GM12874 (cell line): ENCODE results near the gene DDAH2.

Experiments
- TF ChIP-seq, protein P1 (sequence below): IDR thresholded peaks from 2 replicates; pipeline ENCODE4 v1.5.1; 2011; ENCODE audit warnings: low read depth, mild to moderate bottlenecking, control low read depth, low read length, moderate library complexity; ENCODE audit not compliant: insufficient read depth

Gene DDAH2, protein sequence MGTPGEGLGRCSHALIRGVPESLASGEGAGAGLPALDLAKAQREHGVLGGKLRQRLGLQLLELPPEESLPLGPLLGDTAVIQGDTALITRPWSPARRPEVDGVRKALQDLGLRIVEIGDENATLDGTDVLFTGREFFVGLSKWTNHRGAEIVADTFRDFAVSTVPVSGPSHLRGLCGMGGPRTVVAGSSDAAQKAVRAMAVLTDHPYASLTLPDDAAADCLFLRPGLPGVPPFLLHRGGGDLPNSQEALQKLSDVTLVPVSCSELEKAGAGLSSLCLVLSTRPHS

DNA sequence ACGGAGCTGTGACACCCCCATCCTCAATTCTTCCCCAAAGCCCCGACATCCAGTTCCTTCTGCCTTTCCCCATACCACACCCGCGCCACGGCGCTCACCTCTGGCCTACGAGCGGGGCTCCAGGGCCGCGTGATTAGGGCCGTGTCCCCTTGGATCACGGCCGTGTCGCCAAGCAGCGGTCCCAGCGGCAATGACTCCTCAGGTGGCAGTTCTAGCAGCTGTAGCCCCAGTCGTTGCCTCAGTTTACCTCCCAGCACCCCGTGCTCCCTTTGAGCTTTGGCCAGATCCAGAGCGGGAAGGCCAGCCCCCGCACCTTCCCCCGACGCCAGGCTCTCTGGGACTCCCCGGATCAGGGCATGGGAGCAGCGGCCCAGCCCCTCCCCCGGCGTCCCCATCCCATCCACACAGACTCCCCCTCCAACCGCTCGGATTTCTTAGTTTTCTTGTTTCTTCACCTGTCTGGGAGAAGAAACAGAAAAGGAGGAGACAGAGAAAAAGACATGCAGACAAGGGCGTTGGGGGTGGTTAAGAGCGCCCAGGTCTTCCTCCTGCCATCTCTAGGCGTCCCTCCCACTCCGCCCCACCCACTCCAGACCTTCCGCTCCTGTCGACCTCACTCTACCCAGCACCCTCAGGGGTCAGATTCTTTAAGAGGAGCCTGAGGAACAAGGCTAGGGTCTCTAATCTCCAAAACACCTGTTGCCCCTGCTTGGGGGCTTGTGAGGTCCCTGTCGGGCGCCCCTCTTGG lies at the start of gene DDAH2:
Gene DDAH2 (minus strand): TSS at position 533 of the 748 bp plus-strand sequence. CDS start 138 bp downstream, at position 395.
- TF ChIP-seq, protein P1, sequence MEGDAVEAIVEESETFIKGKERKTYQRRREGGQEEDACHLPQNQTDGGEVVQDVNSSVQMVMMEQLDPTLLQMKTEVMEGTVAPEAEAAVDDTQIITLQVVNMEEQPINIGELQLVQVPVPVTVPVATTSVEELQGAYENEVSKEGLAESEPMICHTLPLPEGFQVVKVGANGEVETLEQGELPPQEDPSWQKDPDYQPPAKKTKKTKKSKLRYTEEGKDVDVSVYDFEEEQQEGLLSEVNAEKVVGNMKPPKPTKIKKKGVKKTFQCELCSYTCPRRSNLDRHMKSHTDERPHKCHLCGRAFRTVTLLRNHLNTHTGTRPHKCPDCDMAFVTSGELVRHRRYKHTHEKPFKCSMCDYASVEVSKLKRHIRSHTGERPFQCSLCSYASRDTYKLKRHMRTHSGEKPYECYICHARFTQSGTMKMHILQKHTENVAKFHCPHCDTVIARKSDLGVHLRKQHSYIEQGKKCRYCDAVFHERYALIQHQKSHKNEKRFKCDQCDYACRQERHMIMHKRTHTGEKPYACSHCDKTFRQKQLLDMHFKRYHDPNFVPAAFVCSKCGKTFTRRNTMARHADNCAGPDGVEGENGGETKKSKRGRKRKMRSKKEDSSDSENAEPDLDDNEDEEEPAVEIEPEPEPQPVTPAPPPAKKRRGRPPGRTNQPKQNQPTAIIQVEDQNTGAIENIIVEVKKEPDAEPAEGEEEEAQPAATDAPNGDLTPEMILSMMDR: peak; percentile 84; the same call in 1 of the 2 replicates

DNA sequence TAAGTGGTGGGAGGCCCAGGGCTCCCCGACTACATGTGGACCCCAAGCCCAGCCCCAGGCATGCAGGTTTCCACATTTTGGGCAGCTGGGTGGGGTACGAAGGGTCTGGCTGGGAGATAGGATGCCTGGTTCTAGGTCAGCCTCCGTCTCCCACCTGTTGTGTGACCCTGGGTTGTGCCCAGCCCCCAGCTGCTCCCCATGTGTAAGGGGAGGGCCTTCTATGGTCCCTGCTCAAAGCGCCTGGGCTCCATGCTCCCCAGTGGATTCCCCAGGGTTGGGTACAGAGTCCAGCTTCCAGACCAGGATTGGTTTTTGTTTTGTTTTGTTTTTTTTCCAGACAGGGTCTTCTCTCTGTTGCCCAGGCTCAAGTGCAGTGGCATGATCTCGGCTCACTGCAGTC lies 49.1 kb upstream of the DDAH2 start:
- TF ChIP-seq, protein P1: no peak

DNA sequence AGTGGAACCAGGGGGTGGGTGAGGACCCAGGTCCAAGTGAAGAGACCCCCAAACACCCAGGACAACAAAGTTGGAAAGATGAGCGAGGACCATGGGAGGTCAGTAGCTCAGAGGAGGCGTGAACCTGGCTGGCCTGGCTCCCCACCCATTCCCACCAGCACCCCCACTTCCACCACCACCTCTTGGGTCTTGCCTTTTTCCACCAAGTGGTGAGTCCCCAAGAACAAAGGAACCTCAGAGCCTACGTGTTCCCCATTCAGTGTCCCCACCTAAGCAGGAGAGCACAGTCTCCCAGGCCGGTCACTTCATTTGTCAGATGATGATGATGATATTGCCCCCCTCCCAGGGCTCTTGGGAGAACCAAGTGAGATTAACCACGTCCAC lies 48.6 kb upstream of the DDAH2 start:
- TF ChIP-seq, protein P1: no peak

DNA sequence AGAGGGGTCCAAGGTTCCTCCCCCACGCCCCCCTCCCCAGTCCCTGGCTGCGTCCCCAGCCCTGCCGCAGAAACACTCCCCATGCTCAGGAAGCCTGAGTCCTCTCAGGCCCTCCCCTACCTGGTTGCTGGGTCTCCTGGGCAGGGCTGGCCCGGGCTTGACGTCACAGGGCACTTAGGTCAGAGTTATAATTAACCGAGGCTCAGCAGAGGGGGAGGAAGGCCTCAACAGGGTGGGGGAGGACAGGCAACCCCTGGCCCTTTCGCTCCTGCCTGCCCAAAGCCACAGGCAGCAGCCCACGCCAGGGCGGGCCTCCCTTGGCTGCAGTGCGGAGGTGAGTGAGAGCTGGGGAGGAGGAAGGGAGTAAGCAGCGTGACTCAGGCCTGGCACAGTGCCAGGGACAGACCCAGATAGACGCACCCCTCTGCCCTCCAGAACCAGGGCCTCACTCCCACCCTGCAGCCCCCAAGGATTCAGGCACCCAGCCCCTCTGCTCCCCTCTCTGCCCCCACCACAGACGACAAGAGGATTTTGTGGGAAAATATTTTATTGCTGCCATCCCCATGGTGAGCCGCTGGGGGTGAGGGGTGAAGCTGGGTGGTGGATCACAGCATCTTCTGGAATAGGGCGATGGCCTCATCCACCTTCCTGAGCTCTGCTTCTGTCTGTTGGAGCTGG lies 48.0 kb upstream of the DDAH2 start, which contains the start of gene VWA7:
Gene VWA7 (minus strand): TSS at position 340 of the 678 bp plus-strand sequence. CDS start 549 bp downstream, outside the sequence.
- TF ChIP-seq, protein P1: 0 out of 2 replicates have a peak, but pooled peaks have one; percentile 6

DNA sequence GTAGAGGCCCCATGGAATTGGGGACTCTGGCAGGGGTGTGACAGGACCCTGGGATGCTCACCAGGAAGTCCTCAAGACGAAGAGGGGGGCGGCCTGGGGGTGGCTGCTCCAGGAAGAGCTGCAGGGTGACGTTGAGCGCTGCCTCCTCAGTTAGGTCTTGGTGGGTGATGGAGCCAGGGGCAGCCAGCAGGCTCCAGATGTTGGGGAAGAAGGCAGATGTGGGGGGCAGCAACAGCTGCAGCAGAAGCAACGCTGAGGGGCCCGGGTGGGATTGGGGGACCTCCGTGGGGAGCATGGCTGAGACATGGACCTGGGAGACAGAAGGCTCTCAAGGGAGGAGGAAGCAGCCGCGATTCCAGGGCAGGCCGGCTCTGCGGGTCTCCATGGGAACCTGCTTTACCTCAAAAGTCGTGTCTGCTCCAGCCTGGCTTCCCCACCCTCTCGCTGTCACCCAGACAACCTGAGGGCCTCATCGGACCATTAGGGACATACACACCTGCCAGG lies 47.4 kb upstream of the DDAH2 start:
- TF ChIP-seq, protein P1: no peak

DNA sequence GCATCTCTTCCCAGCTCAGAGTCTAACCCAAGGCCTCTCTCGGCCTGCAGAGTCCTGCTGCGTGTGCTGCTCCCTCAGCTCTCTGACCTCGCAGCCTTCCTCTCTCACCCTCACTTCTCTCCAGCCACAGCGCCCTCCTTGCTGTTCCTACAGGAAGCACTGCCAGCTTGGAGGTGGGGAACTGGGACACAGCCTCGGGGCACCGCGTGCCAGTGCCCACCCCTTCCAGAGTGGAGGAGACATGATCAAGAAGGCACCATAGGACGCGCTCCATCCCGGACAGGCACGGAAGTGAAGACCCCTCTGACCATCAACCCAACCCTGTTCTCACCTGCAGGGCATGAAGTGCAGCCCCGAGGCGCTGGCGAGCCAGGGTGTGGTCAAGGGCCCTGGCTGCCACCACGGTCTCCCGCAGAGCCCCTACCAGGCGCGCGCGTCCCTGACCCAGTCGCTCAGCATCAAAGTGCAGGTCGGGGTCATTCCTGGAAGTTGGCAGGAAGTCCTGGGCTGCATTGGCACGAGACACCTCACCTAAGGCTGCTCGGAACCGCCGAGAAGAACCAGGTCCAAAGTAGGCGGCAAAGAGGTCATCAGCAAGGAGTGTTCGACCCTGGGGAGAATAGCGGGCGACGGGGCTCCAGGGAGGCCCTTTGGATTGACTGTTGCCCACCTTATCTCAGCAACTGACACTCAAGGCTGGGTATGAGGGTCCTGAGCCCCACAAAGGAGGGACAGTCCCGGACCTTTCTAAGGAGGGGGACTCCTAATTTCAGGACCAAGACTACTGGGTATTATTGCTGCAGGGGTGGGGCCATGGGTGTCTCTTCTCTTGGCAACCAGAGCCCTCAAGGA lies 46.8 kb upstream of the DDAH2 start:
- TF ChIP-seq, protein P1: no peak
